Activated CD4-positive, alpha-beta T cell treated with anti-CD3 and anti-CD28 coated beads, Interleukin-2, Interleukin-4, amounts not matched to agents 100 ng/mL and 50 ng/mL, durations not matched to agents 16 hours and 8 hours (primary cell): ENCODE measurements around the gene NBPF12.
"Not testable (repeated sequence)": the region's sequence is repeated elsewhere in the genome, so short reads cannot be mapped to it uniquely, and the experiment has no call there.

ENCODE experiments used
- DNase-seq: peaks from one replicate; pipeline ENCODE4 v3.0.0-alpha.2; 2020; ENCODE audit warnings: low spot score

NBPF12 gene, protein sequence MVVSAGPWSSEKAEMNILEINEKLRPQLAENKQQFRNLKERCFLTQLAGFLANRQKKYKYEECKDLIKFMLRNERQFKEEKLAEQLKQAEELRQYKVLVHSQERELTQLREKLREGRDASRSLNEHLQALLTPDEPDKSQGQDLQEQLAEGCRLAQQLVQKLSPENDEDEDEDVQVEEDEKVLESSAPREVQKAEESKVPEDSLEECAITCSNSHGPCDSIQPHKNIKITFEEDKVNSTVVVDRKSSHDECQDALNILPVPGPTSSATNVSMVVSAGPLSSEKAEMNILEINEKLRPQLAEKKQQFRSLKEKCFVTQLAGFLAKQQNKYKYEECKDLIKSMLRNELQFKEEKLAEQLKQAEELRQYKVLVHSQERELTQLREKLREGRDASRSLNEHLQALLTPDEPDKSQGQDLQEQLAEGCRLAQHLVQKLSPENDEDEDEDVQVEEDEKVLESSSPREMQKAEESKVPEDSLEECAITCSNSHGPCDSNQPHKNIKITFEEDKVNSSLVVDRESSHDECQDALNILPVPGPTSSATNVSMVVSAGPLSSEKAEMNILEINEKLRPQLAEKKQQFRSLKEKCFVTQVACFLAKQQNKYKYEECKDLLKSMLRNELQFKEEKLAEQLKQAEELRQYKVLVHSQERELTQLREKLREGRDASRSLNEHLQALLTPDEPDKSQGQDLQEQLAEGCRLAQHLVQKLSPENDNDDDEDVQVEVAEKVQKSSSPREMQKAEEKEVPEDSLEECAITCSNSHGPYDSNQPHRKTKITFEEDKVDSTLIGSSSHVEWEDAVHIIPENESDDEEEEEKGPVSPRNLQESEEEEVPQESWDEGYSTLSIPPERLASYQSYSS (N-terminal part only)

DNA sequence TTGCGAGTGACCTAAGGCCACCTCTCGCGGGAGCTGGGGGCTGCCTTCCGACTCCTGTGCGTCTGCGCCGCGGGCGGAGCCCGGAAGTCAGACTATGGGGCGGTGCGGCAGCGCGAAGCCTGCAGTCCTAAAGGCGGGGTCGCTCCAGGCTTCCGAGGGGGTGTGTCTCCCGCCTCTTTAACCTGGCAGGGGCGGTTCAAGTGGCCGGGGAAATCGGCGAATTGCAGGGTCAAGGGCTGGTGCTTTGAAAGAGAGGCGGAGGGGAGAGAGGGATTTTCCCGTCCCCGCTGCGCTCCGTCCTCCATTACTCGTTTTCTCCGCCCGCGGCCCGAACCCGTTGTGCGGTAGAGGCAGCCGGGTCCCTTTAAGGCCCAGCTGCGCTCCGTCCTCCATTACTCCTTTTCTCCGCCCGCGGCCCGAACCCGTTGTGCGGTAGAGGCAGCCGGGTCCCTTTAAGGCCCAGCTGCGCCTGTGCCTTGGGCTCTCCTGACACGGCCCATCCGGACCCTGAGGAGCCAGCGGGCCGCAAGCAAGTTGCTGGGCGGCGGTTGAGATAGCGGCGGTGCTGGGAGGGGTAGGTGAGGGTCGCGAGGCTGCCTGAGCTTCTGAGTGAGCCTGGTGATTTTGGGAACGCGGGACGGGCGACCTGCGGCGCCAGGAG is at the start of gene NBPF12:
NBPF12 (plus strand) TSS at position 83 of the 661 bp plus-strand sequence. CDS start 21,820 bp downstream, outside the sequence.
- peak; percentile 91 for DNase-seq

DNA sequence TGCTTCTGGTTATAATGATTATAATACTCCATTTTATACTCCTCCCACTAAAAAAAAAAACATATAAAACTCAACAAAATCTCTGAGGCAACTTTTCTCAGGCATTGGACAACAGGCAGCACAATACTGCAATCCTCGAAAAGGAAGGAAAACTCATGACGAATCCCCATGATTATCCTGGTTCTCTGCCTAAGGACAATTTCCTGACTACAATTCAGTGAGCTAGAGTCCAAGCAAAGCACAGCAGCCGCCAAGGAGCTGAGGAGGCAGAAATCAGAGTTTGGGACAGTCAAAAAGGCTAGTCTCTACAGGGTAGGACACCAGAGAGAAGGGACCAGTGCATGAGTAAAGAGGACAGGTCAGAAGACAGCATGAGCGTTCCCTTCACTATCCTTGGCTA is 46.8 kb upstream of the NBPF12 start:
- DNase-seq, result not testable (repeated sequence)

DNA sequence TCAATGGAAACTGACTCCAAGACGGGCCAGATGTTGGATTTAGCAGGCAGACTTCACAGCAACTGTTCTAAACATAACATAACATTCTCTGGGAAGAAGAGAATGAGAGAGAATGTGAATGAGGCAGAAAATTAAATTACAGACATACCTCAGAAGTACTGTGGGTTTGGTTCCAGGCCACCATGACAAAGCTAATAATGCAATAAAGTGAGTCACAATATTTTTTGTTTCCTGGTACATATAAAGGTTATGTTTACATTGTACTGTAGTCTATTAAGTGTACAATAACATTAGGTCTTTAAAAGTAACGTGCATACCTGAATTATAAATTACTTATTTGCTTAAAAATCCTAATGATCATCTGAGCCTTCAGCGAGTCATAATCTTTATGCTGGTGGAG is 45.8 kb upstream of the NBPF12 start:
- not testable (repeated sequence) for DNase-seq

DNA sequence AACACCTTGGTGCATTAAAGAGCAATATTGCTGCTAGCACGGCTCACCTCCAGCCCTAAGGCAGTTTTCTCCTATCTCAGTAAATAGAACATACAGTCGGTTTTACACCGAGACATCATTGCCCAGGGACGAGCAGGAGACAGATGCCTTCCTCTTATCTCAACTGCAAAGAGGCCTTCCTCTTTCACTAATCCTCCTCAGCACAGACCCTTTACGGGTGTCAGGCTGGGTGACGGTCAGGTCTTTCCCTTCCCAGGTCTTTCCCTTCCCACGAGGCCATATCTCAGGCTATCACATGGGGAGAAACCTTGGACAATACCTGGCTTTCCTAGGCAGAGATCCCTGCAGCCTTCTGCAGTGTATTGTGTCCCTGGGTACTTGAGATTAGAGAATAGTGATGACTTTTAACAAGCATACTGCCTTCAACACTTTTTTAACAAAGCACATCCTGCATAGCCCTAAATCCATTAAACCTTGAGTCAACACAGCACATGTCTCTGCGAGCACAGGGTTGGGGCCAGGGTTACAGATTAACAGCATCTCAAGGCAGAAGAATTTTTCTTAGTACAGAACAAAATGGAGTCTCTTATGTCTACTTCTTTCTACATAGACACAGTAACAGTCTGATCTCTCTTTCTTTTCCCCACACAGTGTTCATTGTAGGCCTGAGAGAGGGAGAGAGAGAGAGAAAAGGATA is 30.4 kb upstream of the NBPF12 start:
- not testable (repeated sequence) for DNase-seq

DNA sequence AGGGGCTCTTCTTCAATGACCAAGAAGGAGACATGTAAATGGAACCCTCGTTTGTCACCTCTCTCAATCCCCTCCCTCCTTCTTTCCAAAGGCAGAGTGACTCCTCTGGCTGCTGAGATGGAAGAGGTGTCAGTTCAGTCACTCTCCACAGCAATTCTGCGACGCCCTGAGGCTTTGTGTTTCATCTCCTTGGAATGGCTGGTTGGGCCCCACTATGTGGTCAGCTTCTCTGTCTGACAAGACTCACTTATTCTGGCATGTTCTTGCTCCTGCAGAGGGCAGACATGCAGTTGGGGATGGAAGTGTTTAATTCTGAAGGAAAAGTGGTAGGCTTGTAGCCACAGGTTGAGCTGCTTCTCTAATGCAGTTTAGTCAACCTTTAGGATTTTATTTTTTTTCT is 25.1 kb upstream of the NBPF12 start:
- not testable (repeated sequence) for DNase-seq

DNA sequence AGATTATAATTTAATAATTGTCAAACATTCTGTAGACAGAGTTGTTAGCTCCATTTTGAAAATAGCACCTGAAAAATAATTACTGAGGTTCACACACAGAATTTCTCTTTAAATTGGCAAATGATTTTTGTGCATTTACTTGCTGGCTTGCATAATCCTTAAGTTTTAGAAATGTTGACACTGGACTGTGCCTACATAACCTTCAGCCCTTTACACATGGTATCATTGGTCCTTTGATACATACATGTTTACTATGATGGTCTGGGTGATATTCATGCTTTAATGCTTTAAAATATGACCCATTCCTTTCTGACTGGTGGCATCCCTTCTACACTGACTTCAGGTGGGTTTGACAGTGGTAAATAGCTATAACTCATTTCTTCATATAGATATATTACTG is 17.3 kb upstream of the NBPF12 start:
- not testable (repeated sequence) for DNase-seq

DNA sequence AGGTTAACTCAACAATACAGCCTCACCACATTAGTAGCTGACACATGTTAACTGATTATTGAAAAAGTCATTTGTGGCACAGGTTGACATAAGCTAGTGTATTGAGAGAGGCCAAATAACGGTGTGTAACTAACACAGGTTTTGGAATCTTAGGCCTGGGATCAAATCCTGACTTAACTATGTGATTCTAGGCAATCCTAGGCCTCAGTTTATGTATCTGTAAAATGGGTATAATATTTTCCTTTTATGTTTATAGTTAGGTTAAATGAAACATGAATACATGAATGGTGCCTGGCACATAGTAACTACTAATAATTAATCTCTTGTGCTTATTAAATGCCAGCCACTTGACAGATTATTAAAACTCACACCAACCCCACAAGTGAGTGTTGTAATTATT is 15.5 kb upstream of the NBPF12 start:
- DNase-seq, result not testable (repeated sequence)

DNA sequence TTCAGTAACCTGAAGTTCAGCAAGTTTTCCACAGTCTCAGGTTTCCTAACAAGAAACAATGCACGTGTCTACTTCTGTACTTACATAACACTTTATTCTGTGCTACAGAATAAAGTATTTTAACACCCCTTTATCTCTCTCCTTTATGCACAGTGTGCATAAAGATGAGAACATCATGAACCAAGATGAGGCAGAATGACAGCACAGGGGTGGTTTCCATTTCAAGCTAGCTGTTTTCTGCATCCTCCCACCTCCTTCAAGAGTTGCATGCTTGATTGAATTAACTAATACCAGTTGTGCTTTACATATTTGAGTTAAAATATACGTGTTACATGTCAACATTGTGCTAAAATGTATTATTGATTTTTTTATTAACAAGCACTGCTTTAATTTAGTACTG is 14.0 kb upstream of the NBPF12 start:
- DNase-seq, result not testable (repeated sequence)

DNA sequence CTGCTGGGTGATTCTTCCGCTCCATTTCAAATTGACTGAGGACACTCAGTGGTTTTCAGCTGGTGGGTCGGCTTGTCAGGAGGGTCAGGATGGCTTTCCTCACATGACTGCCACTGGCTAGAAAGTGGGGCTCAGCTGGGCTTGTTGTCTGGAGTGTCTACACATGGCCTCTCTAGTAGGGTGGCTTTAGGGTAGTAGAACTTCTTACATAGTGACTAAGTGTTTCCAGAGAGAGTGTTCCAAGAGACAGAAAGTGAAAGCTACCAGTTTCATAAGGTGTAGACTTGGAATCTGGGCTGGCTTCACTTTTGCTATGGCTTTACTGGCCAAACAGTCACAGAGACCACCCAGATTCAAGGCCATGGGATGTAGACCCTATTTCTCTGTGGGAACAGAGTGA is 11.7 kb upstream of the NBPF12 start:
- not testable (repeated sequence) for DNase-seq

DNA sequence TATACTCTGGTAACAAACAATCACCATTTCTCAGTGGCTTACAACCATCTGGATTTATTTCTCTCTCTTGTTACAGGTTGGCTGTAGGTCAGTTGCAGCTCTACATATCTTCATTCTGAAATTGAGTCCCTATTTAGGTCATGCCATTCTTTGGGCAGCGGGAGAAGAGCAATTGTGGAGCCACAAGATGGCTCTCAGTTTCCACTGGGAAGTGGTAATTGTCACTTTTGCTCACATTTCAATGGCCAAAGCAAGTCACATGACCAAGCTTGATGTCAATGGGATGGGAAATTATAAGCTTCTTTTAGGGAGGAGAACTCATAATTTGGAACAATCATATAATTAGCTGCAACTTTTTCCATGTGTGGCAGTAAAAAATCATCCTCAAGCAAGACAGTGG is 7.9 kb upstream of the NBPF12 start:
- DNase-seq, result not testable (repeated sequence)

DNA sequence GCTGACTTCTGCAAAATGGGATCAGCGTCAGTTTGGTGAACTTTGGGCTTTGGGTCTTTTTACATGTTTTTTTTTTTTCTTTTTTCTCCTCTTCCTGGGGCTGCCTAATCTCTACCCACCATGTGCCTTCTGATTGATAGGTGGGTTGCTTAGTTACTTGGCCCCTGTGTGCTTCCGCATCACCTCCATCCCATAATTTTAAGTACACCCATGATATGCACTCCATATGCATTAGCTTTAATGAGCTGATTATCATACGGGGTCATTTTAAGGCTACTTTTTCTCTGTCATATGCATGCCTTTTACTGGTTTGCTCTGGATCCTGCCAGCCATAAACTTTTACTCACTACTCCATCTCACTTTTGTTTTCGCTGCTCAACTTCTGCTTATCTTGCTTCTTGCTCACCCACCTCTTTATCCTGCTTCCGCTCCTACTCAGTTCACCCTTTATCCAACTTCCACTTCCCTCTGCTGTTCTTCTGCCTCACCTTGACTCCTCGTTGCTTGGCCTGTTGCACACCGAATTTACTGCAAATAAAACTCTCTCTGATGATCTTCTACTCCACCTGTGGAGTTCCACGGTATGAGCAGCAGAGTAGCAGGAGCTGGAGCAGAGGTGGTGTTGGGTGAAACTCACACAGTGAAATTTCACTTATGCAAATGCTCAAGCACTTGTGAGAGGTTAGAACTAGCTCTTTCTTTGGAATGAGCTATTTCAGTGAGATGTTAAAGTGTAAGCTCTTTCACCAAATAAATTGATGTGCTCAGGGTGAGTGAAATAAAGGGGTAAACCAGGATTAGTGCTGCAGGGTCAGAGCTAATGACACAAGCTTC is 3.5 kb upstream of the NBPF12 start:
- not testable (repeated sequence) for DNase-seq

DNA sequence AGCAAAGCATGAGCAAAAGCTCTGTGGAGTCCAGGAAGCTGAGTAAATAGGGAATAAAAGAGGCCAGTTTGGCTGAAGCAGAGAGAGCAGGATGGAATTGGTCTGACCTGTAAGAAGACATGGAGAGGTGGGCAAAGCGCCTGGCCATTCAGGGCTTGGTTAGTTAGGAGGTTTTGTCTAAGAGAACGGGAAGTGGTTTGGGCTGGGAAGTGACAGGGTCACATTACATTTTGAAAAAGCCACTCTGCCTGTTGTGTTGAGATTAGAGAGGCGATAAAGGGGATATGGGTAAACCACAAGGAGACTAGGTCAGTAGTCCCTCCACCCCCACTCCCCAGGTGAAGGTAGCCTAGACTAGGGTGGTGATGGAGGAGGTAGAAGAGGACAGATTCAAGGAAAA is 662 bp upstream of the NBPF12 start:
- DNase-seq, result not testable (repeated sequence)

DNA sequence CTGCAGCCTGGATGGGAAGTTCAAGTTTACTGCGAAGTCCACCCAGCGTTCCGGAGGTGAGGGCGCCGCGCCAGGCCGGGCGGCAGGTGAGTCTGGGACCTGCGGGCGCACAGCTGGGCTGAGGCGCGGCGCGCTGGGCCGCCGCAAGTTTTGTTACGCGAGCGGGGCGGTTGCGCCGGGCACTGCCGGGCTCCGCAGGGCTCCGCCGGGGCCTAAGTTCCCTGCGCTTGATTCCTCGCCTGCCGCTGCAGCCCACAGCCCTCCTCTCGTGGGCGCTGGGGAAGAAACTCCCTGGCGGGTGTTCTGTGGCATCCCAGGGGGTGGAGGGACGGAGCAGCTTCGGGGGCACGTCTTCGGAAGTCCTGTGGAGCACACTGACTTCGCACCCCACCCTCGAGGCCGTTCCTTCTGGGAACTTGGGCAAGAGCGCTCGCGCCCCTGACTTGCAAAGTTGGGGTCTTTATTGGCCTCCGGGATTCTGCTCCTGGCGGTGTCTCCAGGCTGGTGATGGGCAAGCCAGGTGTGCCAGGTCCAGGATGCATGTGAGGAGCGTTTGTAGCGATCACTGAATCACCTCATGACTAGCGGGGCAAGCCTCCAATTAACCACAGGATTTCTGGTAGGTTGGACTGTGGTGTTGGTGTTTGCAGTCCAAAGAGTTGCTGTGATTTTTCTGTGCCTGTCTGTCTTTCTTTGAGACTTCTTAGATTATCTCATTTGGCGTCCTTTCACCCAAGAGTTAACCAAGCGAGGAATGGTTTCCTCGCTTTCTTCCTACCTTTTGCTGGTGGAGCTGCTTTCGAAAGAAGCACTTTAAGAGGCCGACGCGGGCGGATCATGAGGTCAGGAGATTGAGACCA is 1.0 kb downstream of the NBPF12 start:
- DNase-seq, result peak; percentile 15

DNA sequence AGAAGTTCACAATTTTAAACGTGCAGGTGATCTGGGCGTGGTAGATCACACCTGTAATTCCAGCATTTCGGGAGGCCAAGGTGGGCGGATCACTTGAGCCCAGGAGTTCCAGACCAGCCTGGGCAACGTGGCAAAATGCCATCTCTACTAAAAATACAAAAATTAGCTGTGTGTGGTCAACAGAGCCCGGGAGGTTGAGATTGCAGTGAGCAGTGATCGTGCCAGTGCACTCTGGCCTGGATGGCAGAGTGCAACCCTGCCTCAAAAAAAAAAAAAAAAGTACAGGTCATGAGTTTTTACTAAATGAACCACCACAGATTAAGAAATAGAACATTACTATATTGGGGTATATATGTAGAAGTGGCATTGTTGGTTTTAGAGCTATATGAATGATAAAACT is 2.2 kb downstream of the NBPF12 start:
- not testable (repeated sequence) for DNase-seq

DNA sequence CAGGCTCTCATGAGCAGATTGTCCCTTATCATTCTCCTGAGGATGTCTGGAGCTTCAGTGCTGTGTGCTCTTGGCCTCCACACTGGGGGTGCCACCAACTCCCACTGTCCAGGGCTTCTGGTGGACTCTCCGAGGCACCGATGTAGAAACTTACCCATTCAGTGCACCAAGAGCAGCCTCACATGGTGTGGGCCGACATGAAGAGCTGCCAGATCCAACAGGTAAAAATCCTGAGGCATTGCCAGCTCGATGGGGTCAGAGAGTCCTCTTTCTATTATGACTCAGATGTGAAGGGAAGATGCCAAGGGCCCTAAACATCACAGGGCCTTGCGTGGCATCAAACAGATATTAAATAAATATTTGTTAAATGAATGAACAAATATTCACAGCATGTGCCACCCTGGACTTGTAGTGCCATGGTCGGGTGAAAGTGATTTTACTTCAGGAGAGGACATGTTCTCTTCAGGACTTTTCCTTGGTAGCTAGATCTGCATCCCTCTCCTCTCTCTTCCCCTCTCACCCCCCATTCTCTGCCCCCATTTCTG is 5.3 kb downstream of the NBPF12 start:
- DNase-seq, result not testable (repeated sequence)

DNA sequence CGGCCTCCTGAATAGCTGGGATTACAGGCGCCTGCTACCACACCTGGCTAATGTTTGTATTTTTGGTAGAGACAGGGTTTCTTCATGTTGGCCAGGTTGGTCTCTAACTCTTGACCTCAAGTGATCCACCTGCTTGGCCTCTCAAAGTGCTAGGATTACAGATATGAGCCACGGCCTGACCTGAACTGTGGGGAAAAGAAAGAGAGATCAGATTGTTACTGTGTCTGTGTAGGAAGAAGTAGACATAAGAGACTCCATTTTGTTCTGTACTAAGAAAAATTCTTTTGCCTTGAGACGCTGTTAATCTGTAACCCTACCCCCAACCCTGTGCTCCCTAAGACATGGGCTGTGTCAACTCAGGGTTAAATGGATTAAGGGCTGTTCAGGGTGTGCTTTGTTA is 10.0 kb downstream of the NBPF12 start:
- not testable (repeated sequence) for DNase-seq

DNA sequence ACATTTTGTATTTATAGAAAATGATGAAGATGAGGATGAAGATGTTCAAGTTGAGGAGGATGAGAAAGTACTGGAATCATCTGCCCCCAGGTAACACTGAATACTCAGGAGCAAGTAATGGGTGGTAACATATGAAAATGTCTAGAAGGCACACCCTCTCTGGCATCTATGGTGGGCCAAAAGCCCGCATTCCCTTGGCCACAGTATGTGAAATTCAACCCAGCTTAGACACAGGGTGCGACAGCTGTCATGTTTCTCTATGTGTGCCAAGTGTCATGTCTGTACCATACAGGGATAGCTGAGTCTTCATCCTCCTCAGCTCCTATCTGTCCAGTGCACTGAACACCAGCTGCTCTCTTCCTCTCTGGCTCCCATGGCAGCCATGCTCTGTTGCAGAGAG is 26.2 kb downstream of the NBPF12 start:
- DNase-seq, result not testable (repeated sequence)

DNA sequence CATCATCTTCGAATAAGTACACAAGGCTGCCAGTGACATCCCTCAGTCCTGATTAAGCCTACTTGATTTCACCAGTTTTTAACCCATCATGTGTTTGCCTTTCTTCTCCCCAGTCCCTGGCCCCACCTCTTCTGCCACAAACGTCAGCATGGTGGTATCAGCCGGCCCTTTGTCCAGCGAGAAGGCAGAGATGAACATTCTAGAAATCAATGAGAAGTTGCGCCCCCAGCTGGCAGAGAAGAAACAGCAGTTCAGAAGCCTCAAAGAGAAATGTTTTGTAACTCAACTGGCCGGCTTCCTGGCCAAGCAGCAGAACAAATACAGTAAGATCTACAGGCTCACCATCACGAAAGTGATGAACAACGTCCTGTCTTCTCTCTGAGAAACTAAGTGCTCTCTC is 28.2 kb downstream of the NBPF12 start:
- DNase-seq, result peak; percentile 0

DNA sequence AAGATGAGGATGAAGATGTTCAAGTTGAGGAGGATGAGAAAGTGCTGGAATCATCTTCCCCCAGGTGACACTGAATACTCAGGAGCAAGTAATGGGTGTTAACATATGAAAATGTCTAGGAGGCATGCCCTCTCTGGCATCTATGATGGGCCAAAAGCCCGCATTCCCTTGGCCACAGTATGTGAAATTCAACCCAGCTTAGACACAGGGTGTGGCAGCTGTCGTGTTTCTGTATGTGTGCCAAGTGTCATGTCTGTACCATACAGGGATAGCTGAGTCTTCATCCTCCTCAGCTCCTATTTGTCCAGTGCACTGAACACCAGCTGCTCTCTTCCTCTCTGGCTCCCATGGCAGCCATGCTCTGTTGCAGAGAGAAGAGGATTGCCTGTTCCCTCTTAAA is 32.5 kb downstream of the NBPF12 start:
- not testable (repeated sequence) for DNase-seq

DNA sequence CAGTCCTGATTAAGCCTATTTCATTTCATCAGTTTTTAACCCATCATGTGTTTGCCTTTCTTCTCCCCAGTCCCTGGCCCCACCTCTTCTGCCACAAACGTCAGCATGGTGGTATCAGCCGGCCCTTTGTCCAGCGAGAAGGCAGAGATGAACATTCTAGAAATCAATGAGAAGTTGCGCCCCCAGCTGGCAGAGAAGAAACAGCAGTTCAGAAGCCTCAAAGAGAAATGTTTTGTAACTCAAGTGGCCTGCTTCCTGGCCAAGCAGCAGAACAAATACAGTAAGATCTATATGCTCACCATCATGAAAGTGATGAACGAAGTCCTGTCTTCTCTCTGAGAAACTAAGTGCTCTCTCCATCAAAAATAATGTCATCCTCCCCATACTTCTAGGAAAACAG is 34.6 kb downstream of the NBPF12 start:
- DNase-seq, result not testable (repeated sequence)
